ENCODE results near the gene FERMT2.

Gene FERMT2

DNA sequence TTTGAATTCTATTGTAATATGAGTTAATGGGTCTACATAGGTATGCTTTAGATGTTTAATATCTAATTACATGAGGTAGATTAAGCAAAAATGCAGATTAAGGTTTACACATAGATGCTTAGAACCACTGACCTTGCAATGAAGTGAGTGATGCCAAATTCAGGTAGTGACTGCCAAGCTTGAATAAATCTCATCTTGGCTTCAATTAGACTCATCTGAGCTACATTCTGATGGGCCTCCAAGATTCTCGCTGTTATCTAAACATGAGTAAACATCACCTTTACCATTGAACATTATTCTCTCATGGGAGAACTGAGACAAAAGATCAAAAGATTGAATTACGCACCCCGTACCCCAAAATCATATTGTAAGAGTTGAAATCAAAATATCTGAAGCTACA, 90.6 kb downstream of the FERMT2 start:
- DNase-seq: no peak

GRCh38 chr14:52856139-52856538, 94.7 kb downstream of the FERMT2 start:
- no peak for DNase-seq

DNA sequence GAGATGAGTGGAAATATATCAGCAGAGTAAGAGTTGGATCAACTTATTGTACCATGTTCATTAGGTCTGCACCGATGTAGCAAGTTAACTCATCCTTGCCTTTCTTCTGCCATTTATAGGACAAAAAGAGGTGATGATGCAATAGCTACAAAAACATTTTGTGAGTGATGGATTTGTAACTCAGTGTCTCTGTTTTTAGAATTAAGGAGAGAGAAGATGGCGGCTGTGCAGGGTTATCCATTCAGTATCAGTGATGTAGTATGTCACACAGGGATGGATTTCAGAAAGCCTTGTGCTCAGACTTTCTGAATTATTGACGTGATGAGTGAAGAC, 97.4 kb downstream of the FERMT2 start:
- no peak for DNase-seq

- no peak for DNase-seq
These were observed 97.9 kb downstream of the FERMT2 start for GRCh38 chr14:52852810-52853521.

DNA sequence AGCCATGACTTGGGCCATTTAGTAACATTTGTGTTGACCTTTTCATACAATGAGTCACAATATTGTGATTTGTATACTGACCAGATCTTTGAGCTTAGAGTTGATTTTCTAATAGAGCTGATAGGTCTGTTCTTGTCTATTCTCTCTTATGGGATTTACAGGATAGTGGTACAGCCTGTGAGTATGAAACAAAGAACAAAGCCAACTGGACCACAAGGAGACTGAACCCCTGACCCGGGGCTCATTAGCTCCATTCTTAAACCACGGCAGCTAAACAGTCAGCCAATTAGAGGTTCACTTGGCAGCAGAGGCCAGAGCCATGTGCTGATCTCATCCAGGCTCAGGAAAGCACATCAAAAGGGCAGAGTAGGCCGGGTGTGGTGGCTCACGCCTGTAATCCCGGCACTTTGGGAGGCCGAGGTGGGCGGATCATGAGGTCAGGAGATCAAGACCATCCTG, 100.4 kb downstream of the FERMT2 start:
- no peak for DNase-seq

DNA sequence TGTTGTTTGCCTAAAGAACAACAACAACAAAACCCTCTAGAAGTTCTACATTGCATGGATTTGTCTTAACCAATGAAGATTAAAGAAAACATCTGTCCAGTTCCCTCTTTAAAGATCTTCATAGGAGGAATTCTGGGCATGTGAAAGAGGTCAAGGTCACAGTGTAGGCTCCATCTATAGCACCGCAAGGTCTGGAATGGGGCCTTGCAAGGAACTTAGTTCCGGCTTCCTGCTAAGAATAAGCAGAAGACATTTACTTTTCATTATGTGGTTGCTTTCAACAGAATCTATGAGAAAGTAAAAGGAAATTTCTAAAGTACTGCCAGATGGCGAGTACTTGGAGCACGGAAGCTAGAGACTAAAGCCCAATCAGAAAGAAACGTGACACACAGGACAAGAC, 102.2 kb downstream of the FERMT2 start:
- DNase-seq: no peak

DNA sequence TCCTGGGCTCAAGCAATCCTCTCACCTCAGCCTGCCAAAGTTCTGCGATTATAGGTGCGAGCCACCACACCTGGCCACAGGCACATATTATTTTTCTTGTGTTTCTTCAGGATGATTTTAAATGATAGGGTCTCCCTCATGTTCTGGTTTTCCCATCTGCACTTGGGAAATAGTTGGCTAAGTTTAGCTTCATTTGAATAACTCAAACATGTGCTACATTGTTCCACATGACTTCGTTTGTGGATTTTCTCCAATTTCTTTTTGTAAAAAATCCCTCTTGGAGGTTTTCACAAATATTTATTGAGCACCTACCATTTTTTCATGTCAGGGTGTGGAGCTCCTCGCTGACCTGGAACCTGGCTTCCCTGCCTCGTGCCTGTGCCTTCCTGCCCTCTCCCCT, 104.3 kb downstream of the FERMT2 start:
- DNase-seq: no peak

- DNase-seq: no peak
These were observed 105.8 kb downstream of the FERMT2 start for GRCh38 chr14:52845081-52845480.

DNA sequence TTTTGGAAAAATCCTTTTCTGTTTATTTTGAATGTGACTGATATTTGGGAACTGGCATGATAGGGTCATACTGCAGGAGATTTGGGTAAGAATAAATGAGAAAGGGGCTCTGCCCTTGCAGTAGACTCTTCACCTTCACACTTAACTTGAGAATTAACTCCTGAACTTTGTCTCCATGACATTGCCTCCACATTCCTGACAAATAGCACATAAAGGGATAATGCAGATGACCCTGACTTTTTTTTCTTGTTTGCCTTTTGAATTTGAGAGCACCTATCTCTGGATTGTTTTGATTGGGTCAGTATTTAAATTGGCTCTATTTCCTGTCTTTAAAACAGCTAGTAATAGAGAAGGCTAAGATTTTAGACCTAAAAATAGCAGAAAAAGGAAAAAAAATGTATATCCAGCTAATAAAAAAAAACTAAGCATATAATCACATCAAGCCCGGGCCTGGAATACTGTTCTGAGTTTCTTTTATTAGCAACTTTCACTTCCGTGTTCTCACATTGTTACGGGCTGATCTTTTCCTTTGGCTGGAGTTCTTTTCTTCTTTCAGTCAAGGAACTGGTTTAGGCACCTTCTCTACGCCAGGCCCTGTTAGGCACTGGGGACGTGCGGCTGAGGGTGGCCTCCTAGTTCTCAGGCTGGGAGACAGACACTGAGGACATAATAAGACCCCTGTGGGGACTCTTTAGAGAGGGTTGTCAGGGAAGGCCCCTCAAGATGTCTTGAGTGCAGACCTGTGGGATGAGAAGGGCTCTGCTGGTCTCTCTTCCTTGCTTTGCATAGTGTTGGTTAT, 106.4 kb downstream of the FERMT2 start:
- no peak for DNase-seq

- DNase-seq: no peak
These were observed 110.0 kb downstream of the FERMT2 start for GRCh38 chr14:52840877-52841276.

- DNase-seq: no peak
These were observed 113.4 kb downstream of the FERMT2 start for GRCh38 chr14:52837451-52837850.

DNA sequence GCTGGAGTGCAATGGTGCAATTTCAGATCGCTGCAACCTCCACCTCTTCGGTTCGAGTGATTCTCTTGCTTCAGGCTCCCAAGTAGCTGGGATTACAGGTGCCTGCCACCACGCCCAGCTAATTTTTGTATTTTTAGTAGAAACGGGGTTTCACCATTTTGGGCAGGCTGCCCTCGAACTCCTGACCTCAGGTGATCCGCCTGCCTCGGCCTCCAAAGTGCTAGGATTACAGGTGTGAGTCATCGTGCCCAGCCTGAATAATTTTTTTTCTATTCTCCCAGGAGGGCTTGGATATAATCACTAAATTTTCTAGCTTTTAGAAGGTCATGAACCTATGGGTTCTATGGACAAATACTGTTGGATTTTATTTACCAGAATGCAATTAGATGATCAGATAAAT, 114.8 kb downstream of the FERMT2 start:
- no peak for DNase-seq

- DNase-seq: peak; percentile 50
These were observed 115.5 kb downstream of the FERMT2 start for GRCh38 chr14:52835122-52835903.

- DNase-seq: no peak
These were observed 116.4 kb downstream of the FERMT2 start for GRCh38 chr14:52834440-52834842.

GRCh38 chr14:52833891-52834290, 117.0 kb downstream of the FERMT2 start:
- DNase-seq: no peak

DNA sequence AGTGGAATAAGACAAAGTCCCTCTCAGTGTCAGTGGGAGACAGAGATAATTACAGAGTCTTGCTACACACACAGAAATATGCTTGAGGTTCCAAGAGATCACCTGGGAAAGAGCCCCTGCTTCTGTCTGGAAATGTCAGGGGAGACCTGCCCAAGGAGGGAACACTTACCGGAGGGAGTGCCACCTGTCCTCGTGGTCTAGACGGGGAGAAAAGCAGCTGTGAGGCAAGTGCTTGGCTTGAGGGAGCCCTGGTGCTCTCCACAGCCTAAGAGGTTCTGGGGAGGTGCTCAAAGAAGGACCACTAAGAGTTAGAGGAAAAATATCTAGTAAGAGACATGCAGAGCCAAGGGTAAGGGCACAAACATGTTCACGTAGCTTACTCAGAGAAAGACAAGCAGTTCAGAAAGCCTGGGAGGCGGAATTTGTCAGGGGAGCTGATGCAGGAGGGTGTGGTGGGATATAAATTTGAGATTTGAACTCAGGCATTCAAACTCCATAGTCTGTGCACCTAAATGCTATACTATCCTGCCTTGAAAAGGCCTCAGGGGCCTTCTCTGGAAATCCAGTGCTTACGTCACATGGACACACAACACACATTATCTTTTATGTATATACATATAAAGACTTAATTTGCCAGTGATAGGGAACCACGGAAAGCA, 121.2 kb downstream of the FERMT2 start:
- DNase-seq: no peak

GRCh38 chr14:52827426-52827825, 123.4 kb downstream of the FERMT2 start:
- no peak for DNase-seq

DNA sequence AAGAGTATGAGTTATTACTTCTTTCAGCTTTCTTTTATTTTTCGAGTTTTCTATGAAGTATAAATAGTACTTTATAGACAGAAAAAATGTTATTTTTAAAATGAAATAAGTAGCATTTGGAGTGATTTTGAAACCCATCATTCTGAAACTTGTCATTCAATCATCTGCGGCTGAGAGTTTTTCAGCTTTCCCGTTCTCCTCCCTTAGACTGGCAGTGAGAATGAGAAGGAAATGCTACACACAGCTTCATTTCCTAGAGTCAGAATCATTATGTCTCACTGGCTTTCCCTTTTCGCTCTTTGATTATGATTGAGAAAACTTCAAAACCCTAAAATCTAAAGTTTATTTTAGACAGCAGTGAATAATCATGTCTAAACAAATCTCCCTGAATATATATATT, 125.8 kb downstream of the FERMT2 start:
- DNase-seq: no peak

GRCh38 chr14:52824462-52824861, 126.4 kb downstream of the FERMT2 start:
- no peak for DNase-seq

DNA sequence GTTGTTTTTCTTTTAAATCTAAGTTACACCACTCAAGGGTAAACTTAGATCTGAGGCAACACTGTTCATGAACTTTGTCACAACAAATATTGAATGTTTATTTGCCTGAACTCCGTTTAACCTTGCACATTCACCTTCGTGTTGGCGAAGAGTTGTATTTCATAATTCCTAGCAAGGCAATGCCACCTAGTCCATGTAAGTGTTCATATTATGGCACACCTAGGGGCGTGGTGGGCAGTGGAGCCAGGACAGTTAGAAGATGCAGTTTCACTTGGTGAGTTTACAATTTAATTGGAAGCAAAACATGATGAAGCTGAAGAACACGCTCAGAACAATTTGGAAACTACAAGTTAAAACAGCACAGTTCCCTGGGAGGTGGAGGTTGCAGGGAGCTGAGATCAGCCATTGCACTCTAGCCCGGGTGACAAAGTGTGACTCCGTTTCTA, 129.0 kb downstream of the FERMT2 start:
- no peak for DNase-seq

- no peak for DNase-seq
These were observed 142.7 kb downstream of the FERMT2 start for GRCh38 chr14:52808101-52808500.

Measured in 8988T (cell line).